ENCODE data around the gene HP1BP3.
A peak's percentile ranks its signal among the peaks of the same experiment; 100 is the strongest.

Gene HP1BP3

GRCh38 chr1:20733360-20733975 is 53.6 kb downstream of the HP1BP3 start:
- TF ChIP-seq CREB1 (IDR thresholded peaks at IDR 0.05; ENCODE audit: low read depth) = no peak
- no peak for TF ChIP-seq YY1 (IDR thresholded peaks at IDR 0.05; ENCODE audit: low read depth)
- TF ChIP-seq FOXM1 (IDR thresholded peaks at IDR 0.05; ENCODE audit: borderline replicate concordance, low read depth) = no peak
- no peak for TF ChIP-seq USF1 (IDR thresholded peaks at IDR 0.05)
- no peak for TF ChIP-seq TCF12 (IDR thresholded peaks at IDR 0.05; ENCODE audit: low read depth)

GRCh38 chr1:20732588-20733359 is 54.3 kb downstream of the HP1BP3 start, which contains the start of gene SH2D5:
TSS of gene SH2D5 (minus strand) at chr1:20732703. CDS start at chr1:20728044, 4,659 bp downstream.
- TF ChIP-seq TEAD4 (IDR thresholded peaks at IDR 0.05) (peak; percentile 68), YY1 (IDR thresholded peaks at IDR 0.05; ENCODE audit: low read depth) (0 out of 2 replicates have a peak, but pooled peaks have one; percentile 14), EGR1 (IDR thresholded peaks at IDR 0.05) (no peak), NFIC (IDR thresholded peaks at IDR 0.05) (0 out of 2 replicates have a peak, but pooled peaks have one; percentile 19), EP300 (IDR thresholded peaks at IDR 0.05; ENCODE audit: borderline replicate concordance) (peak; percentile 54; the same call in 1 of the 2 replicates), CEBPB (IDR thresholded peaks at IDR 0.05) (no peak), TCF12 (IDR thresholded peaks at IDR 0.05; ENCODE audit: low read depth) (peak; percentile 35; the same call in 1 of the 2 replicates), USF1 (IDR thresholded peaks at IDR 0.05) (peak; percentile 84), TAF1 (IDR thresholded peaks at IDR 0.05; ENCODE audit: low read depth) (no peak), CREB1 (IDR thresholded peaks at IDR 0.05; ENCODE audit: low read depth) (no peak), RAD21 (IDR thresholded peaks at IDR 0.05; ENCODE audit: low read depth) (peak; percentile 51), MAX (IDR thresholded peaks at IDR 0.05) (peak; percentile 97)

GRCh38 chr1:20732071-20732587 is 55.0 kb downstream of the HP1BP3 start:
- TF ChIP-seq FOXM1 (IDR thresholded peaks at IDR 0.05; ENCODE audit: borderline replicate concordance, low read depth) = no peak
- no peak for TF ChIP-seq YY1 (IDR thresholded peaks at IDR 0.05; ENCODE audit: low read depth)
- TF ChIP-seq EP300 (IDR thresholded peaks at IDR 0.05; ENCODE audit: borderline replicate concordance) = no peak
- TF ChIP-seq NFIC (IDR thresholded peaks at IDR 0.05) = peak; percentile 1; the same call in 1 of the 2 replicates
- no peak for TF ChIP-seq CREB1 (IDR thresholded peaks at IDR 0.05; ENCODE audit: low read depth)
- TF ChIP-seq EGR1 (IDR thresholded peaks at IDR 0.05) = no peak
- no peak for TF ChIP-seq REST (IDR thresholded peaks at IDR 0.05; ENCODE audit: low read depth)
- TF ChIP-seq TAF1 (IDR thresholded peaks at IDR 0.05; ENCODE audit: low read depth) = no peak
- TF ChIP-seq TCF12 (IDR thresholded peaks at IDR 0.05; ENCODE audit: low read depth) = no peak
- TF ChIP-seq RAD21 (IDR thresholded peaks at IDR 0.05; ENCODE audit: low read depth) = no peak
- TF ChIP-seq MAX (IDR thresholded peaks at IDR 0.05) = peak; percentile 47
- TF ChIP-seq TEAD4 (IDR thresholded peaks at IDR 0.05) = no peak
- peak; percentile 98 for TF ChIP-seq ZBTB7A (IDR thresholded peaks at IDR 0.05; ENCODE audit: low read depth)
- peak; percentile 53; the same call in 1 of the 2 replicates for TF ChIP-seq USF1 (IDR thresholded peaks at IDR 0.05)
- TF ChIP-seq CEBPB (IDR thresholded peaks at IDR 0.05) = no peak

GRCh38 chr1:20731057-20731991 is 55.8 kb downstream of the HP1BP3 start:
- TF ChIP-seq USF1 (IDR thresholded peaks at IDR 0.05) (no peak), TAF1 (IDR thresholded peaks at IDR 0.05; ENCODE audit: low read depth) (no peak), ZBTB7A (IDR thresholded peaks at IDR 0.05; ENCODE audit: low read depth) (no peak)

GRCh38 chr1:20730690-20731056 is 56.4 kb downstream of the HP1BP3 start:
- no peak for TF ChIP-seq TEAD4 (IDR thresholded peaks at IDR 0.05)
